OCI-LY7 (cell line): ENCODE data around the gene SNAPC2. TPM values are rescaled to one million over a fixed set of nuclear protein-coding genes. Genes with fewer than 3 reads are reported as not detected.

Source experiments
- BruUV-seq: library from RNA; stranded (reverse); fragments of 400-500 nt; replicated peaks from 2 replicates; lab custom pipeline; 2021; lab: Mats Ljungman, UMichigan
- CTCF ChIA-PET: fragments of 300-600 bp; sonication (Branson Sonifier 250); formaldehyde crosslinking; loops from one replicate; lab custom pipeline; 2022; ENCODE audit warnings: antibody characterized with exemption; ENCODE audit not compliant: unreplicated experiment; lab: Charles Lee
- POLR2A ChIA-PET: fragments of 300-600 bp; sonication (Branson Sonifier 250); formaldehyde crosslinking; loops from one replicate; lab custom pipeline; 2022; ENCODE audit warnings: antibody characterized with exemption; lab: Charles Lee
- DNase-seq: peaks from one replicate; pipeline ENCODE4 v3.0.0-alpha.2; 2015; ENCODE audit warnings: low spot score
- H2AFZ ChIP-seq: fragments of 200-600 bp; sonication (generic), shearing (Covaris generic); 2 replicates; pipeline ENCODE4 v1.6.1; 2014; ENCODE audit warnings: mild to moderate bottlenecking, antibody characterized with exemption, low read length, moderate library complexity
- H3K27ac ChIP-seq: fragments of 200-600 bp; sonication (generic); 2 replicates; pipeline ENCODE4 v1.5.1; 2014; ENCODE audit warnings: mixed run types, low read depth, mild to moderate bottlenecking, moderate library complexity, low read length, inconsistent platforms; ENCODE audit not compliant: poor library complexity, severe bottlenecking
- H3K36me3 ChIP-seq: fragments of 200-600 bp; sonication (generic); 2 replicates; pipeline ENCODE4 v1.6.1; 2014; ENCODE audit warnings: mild to moderate bottlenecking, antibody characterized with exemption, low read length, moderate library complexity, mixed read lengths; ENCODE audit not compliant: insufficient read depth
- H3K4me1 ChIP-seq: fragments of 200-600 bp; sonication (generic); 2 replicates; pipeline ENCODE4 v1.5.1; 2014; ENCODE audit warnings: mild to moderate bottlenecking, low read length; ENCODE audit not compliant: insufficient read depth, poor library complexity, severe bottlenecking
- H3K4me2 ChIP-seq: fragments of 200-600 bp; sonication (generic); 2 replicates; pipeline ENCODE4 v1.6.1; 2014; ENCODE audit warnings: mild to moderate bottlenecking, low read length
- H3K4me3 ChIP-seq: fragments of 200-600 bp; sonication (generic); 2 replicates; pipeline ENCODE4 v1.5.1; 2014; ENCODE audit warnings: mild to moderate bottlenecking, low read depth, low read length; ENCODE audit not compliant: poor library complexity, severe bottlenecking
- H3K79me2 ChIP-seq: fragments of 200-600 bp; sonication (generic); 2 replicates; pipeline ENCODE4 v1.6.1; 2016; ENCODE audit warnings: low read depth, mild to moderate bottlenecking, low read length, moderate library complexity, mixed read lengths; ENCODE audit not compliant: insufficient read depth
- H3K9me2 ChIP-seq: fragments of 200-600 bp; sonication (generic); 2 replicates; pipeline ENCODE4 v1.6.1; 2016; ENCODE audit warnings: mild to moderate bottlenecking, low read length, mixed read lengths; ENCODE audit not compliant: insufficient read depth
- H3K9me3 ChIP-seq: fragments of 200-600 bp; sonication (generic); 2 replicates; pipeline ENCODE4 v1.6.1; 2014; ENCODE audit warnings: mild to moderate bottlenecking, mixed run types, low read length, mixed read lengths
- H4K20me1 ChIP-seq: fragments of 200-600 bp; sonication (generic); 2 replicates; pipeline ENCODE4 v1.6.1; 2014; ENCODE audit warnings: mild to moderate bottlenecking, antibody characterized with exemption, low read length, moderate library complexity, mixed read lengths; ENCODE audit not compliant: insufficient read depth
- CTCF ChIP-seq: fragments of 200-600 bp; sonication (generic); conservative IDR thresholded peaks from 2 replicates; pipeline ENCODE4 v1.5.1; 2014; ENCODE audit warnings: mild to moderate bottlenecking, antibody characterized with exemption, low read length, moderate library complexity, mixed read lengths
- EZH2phosphoT487 ChIP-seq: fragments of 200-600 bp; sonication (generic); IDR thresholded peaks from 2 replicates; pipeline ENCODE4 v1.6.1; 2018; ENCODE audit warnings: low read depth, borderline replicate concordance, mild to moderate bottlenecking, mixed run types, antibody characterized with exemption, low read length, moderate library complexity, mixed read lengths
- intact Hi-C: fragments of 100-400 bp; cut with micrococcal nuclease; formaldehyde crosslinking; loops from one replicate; pipeline ENCODE4 v1.10.0; 2022; ENCODE audit not compliant: unreplicated experiment
- total RNA-seq, 2 experiments: library from RNA; depleted of rRNA in 1 of 2; stranded (reverse); fragments of >200 nt in 1 of 2; shearing (Covaris generic) in 1 of 2; gene quantifications; 2 replicates each; pipeline ENCODE4 v1.2.3, GENCODE V29; 2014 to 2022

The SNAPC2 gene
- total RNA-seq, 2 experiments from 2014 or later = 4.9 to 8.2 TPM

- H3K4me1 ChIP-seq = peaks cover 37% of the 10 kb centered on the region
- BruUV-seq = no TSS peak
- H3K4me3 ChIP-seq = no peak overlapping the region
- no peak overlapping the region for H3K27ac ChIP-seq
- H4K20me1 ChIP-seq = no peaks in the 10 kb centered on the region
- POLR2A ChIA-PET = no interaction called here
- CTCF ChIA-PET = no interaction called here
- no peak for DNase-seq
- H3K9me2 ChIP-seq = no peaks in the 10 kb centered on the region
- H3K36me3 ChIP-seq = no peaks in the 10 kb centered on the region
- TF ChIP-seq CTCF = no peak
- no peak for TF ChIP-seq EZH2phosphoT487
- H2AFZ ChIP-seq = no peak overlapping the region
- no peaks in the 10 kb centered on the region for H3K9me3 ChIP-seq
- no peak overlapping the region for H3K4me2 ChIP-seq
- no peaks in the 10 kb centered on the region for H3K79me2 ChIP-seq
- intact Hi-C loops = no loop called here
Observed at GRCh38 chr19:7873304-7874075, 46.6 kb upstream of the SNAPC2 start.

DNA sequence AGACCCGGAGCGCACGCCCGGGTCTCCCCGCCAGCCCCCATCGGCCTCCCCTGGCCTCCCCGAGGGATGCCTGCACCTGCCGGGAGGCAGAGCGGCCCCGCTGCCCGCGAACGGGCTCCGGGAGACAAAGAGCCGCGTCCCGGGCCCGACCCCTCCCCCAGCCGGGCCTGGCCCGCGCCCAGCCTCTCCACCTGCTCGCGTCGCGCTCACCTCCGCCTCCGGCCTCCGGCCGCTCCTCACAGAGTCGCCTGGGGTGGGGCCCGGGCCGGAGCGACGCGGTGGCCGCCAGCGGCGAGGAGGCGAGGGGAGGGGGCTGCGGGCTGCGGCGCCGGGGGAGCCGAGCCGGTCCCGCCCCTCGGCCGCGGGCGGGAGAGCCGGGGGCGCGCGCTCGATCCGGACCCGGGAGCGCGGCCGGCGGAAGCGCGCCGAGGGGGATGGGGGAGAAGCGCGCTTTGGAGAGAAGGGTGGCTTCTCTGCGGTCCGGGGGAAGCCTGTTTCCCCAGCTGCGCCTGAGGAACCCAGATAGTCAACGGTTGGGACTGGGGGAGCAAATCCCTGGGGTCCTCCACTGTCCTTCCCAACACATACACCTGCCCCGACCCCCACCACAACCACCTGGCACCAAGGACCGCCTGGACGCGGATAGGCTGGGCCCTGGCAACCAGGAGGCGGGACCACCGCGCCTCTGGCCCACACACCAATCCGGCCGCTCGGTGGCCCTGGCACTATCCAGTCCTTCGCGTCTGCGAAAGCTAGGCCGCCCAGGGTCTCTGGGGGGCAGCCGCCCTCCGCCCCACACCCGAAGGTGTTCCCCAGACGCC is 45.9 kb upstream of the SNAPC2 start, which contains the start of gene PRR36:
PRR36 (minus strand) TSS at position 315 of the 821 bp plus-strand sequence. CDS start 701 bp downstream, outside the sequence.
- H3K4me1 ChIP-seq = peaks cover 32% of the 10 kb centered on the region
- no peak within 1 kb of the TSS for H2AFZ ChIP-seq
- no peaks in the 10 kb centered on the region for H3K79me2 ChIP-seq
- intact Hi-C loops = no loop called here
- H3K4me3 ChIP-seq = no peak within 1 kb of the TSS
- no peaks in the 10 kb centered on the region for H4K20me1 ChIP-seq
- TF ChIP-seq CTCF (no peak), EZH2phosphoT487 (no peak)
- no peak within 1 kb of the TSS for H3K4me2 ChIP-seq
- DNase-seq = no peak
- H3K36me3 ChIP-seq = no peaks in the 10 kb centered on the region
- no peaks in the 10 kb centered on the region for H3K9me2 ChIP-seq
- no TSS peak for BruUV-seq
- no peaks in the 10 kb centered on the region for H3K9me3 ChIP-seq
- CTCF ChIA-PET = no interaction called here
- no peak within 1 kb of the TSS for H3K27ac ChIP-seq
- POLR2A ChIA-PET = no interaction called here
